Subcutaneous abdominal adipose tissue (tissue), 5 donors: ENCODE data around the gene PAX5.

ENCODE experiments used
- H3K27ac ChIP-seq: one replicate; pipeline ENCODE4 v1.7.0; 2013; ENCODE audit warnings: low read depth, mild to moderate bottlenecking, inconsistent platforms, low read length, moderate library complexity
- H3K27me3 ChIP-seq, 5 donors: one replicate each; pipeline ENCODE4 v1.7.0; 2013; ENCODE audit warnings: low read length in 5 of 5, inconsistent platforms in 1 of 5; ENCODE audit not compliant: control insufficient read depth in 5 of 5, insufficient read depth in 4 of 5
- H3K36me3 ChIP-seq, 5 donors: one replicate each; pipeline ENCODE4 v1.7.0; 2013; ENCODE audit warnings: low read length in 5 of 5; ENCODE audit not compliant: control insufficient read depth in 5 of 5, insufficient read depth in 5 of 5
- H3K4me1 ChIP-seq, 5 donors: one replicate each; pipeline ENCODE4 v1.7.0; 2013; ENCODE audit warnings: low read length in 5 of 5, mild to moderate bottlenecking in 3 of 5, moderate library complexity in 1 of 5; ENCODE audit not compliant: control insufficient read depth in 5 of 5, insufficient read depth in 5 of 5
- H3K4me3 ChIP-seq, 5 donors: one replicate each; pipeline ENCODE4 v1.7.0; 2013; ENCODE audit warnings: low read length in 5 of 5, low read depth in 1 of 5
- H3K9ac ChIP-seq, 5 donors: one replicate each; pipeline ENCODE4 v1.7.0; 2013; ENCODE audit warnings: low read length in 5 of 5, mild to moderate bottlenecking in 4 of 5, moderate library complexity in 3 of 5
- H3K9me3 ChIP-seq, 5 donors: one replicate each; pipeline ENCODE4 v1.7.0; 2013; ENCODE audit warnings: low read length in 5 of 5; ENCODE audit not compliant: control insufficient read depth in 5 of 5
- donor health status: healthy.
- donor health status: healthy.
- donor health status: healthy.
- donor health status: healthy.
- donor health status: healthy.

PAX5 gene

GRCh38 chr9:36892279-36892678 lies 141.8 kb downstream of the PAX5 start:
- H3K36me3 ChIP-seq: no peaks in the 10 kb centered on the region
- H3K9ac ChIP-seq: no peak overlapping the region
- peaks cover 11 to 22% (median 13%) of the 10 kb centered on the region in 5 donors for H3K27me3 ChIP-seq
- H3K9me3 ChIP-seq: no peaks in the 10 kb centered on the region
- H3K4me3 ChIP-seq: no peak overlapping the region
- no peak overlapping the region for H3K27ac ChIP-seq
- H3K4me1 ChIP-seq: no peaks in the 10 kb centered on the region

GRCh38 chr9:36891341-36891811 lies 142.7 kb downstream of the PAX5 start:
- H3K4me3 ChIP-seq: no peak overlapping the region
- H3K9me3 ChIP-seq: no peaks in the 10 kb centered on the region
- H3K9ac ChIP-seq: no peak overlapping the region
- no peaks in the 10 kb centered on the region for H3K4me1 ChIP-seq
- peaks cover 8 to 16% (median 13%) of the 10 kb centered on the region in 5 donors for H3K27me3 ChIP-seq
- no peak overlapping the region for H3K27ac ChIP-seq
- no peaks in the 10 kb centered on the region for H3K36me3 ChIP-seq

- H3K27ac ChIP-seq: no peak overlapping the region
- H3K36me3 ChIP-seq: no peaks in the 10 kb centered on the region
- H3K27me3 ChIP-seq: peaks cover 8 to 17% (median 13%) of the 10 kb centered on the region in 5 donors
- H3K9me3 ChIP-seq: no peaks in the 10 kb centered on the region
- H3K9ac ChIP-seq: no peak overlapping the region
- H3K4me1 ChIP-seq: no peaks in the 10 kb centered on the region
- no peak overlapping the region for H3K4me3 ChIP-seq
Measured at GRCh38 chr9:36889844-36890243, 144.2 kb downstream of the PAX5 start.

- Histone ChIP-seq H3K4me1 (no peaks in the 10 kb centered on the region), H3K27me3 (peaks cover 9 to 15% (median 13%) of the 10 kb centered on the region in 5 donors), H3K9me3 (no peaks in the 10 kb centered on the region), H3K9ac (no peak overlapping the region), H3K4me3 (no peak overlapping the region), H3K36me3 (no peaks in the 10 kb centered on the region), H3K27ac (no peak overlapping the region)
Measured at GRCh38 chr9:36888551-36888950, 145.5 kb downstream of the PAX5 start.

- Histone ChIP-seq H3K9me3 (no peaks in the 10 kb centered on the region), H3K27me3 (peaks cover 4 to 21% (median 5%) of the 10 kb centered on the region in 5 donors), H3K9ac (no peak overlapping the region), H3K4me1 (no peaks in the 10 kb centered on the region), H3K4me3 (no peak overlapping the region), H3K27ac (no peak overlapping the region), H3K36me3 (no peaks in the 10 kb centered on the region)
Measured at GRCh38 chr9:36884721-36885120, 149.3 kb downstream of the PAX5 start.

GRCh38 chr9:36882594-36882993 lies 151.5 kb downstream of the PAX5 start:
- Histone ChIP-seq H3K4me1 (peaks cover 0 to 4% (median 0%) of the 10 kb centered on the region in 5 donors), H3K27ac (no peak overlapping the region), H3K36me3 (no peaks in the 10 kb centered on the region), H3K27me3 (peaks cover 4 to 15% (median 5%) of the 10 kb centered on the region in 5 donors), H3K9me3 (no peaks in the 10 kb centered on the region), H3K9ac (no peak overlapping the region), H3K4me3 (no peak overlapping the region)

- peaks cover 0 to 4% (median 0%) of the 10 kb centered on the region in 5 donors for H3K4me1 ChIP-seq
- H3K27me3 ChIP-seq: peaks cover 4 to 15% (median 5%) of the 10 kb centered on the region in 5 donors
- H3K36me3 ChIP-seq: no peaks in the 10 kb centered on the region
- no peaks in the 10 kb centered on the region for H3K9me3 ChIP-seq
- no peak overlapping the region for H3K4me3 ChIP-seq
- no peak overlapping the region for H3K9ac ChIP-seq
- H3K27ac ChIP-seq: no peak overlapping the region
Measured at GRCh38 chr9:36881743-36882441, 152.2 kb downstream of the PAX5 start.

GRCh38 chr9:36881316-36881715 lies 152.8 kb downstream of the PAX5 start:
- H3K9ac ChIP-seq: no peak overlapping the region
- H3K27ac ChIP-seq: no peak overlapping the region
- no peak overlapping the region for H3K4me3 ChIP-seq
- peaks cover 0 to 4% (median 0%) of the 10 kb centered on the region in 5 donors for H3K4me1 ChIP-seq
- peaks cover 4 to 15% (median 5%) of the 10 kb centered on the region in 5 donors for H3K27me3 ChIP-seq
- H3K36me3 ChIP-seq: no peaks in the 10 kb centered on the region
- H3K9me3 ChIP-seq: no peaks in the 10 kb centered on the region

- Histone ChIP-seq H3K9ac (no peak overlapping the region), H3K4me1 (peaks cover 0 to 4% (median 0%) of the 10 kb centered on the region in 5 donors), H3K36me3 (no peaks in the 10 kb centered on the region), H3K9me3 (no peaks in the 10 kb centered on the region), H3K27me3 (peaks cover 0 to 18% (median 5%) of the 10 kb centered on the region in 5 donors), H3K27ac (no peak overlapping the region), H3K4me3 (no peak overlapping the region)
Measured at GRCh38 chr9:36880075-36880474, 154.0 kb downstream of the PAX5 start.
